GM19395 (cell line): Measurements from ENCODE around the gene HPSE2.

Experiments
- ATAC-seq: cut with Tn5 transposase; IDR thresholded peaks from one replicate; pipeline ENCODE4 v1.9.1; 2021; ENCODE audit warnings: mild to moderate bottlenecking, moderate library complexity; ENCODE audit not compliant: unreplicated experiment

The HPSE2 gene

GRCh38 chr10:98472196-98472595, 763.5 kb downstream of the HPSE2 start:
- ATAC-seq = no peak

GRCh38 chr10:98470850-98471249, 764.8 kb downstream of the HPSE2 start:
- no peak for ATAC-seq

- ATAC-seq = no peak
Measured at GRCh38 chr10:98469001-98469931, 766.4 kb downstream of the HPSE2 start.

GRCh38 chr10:98467506-98468318, 767.9 kb downstream of the HPSE2 start:
- ATAC-seq = peak; percentile 95

- peak; percentile 7 for ATAC-seq
Measured at GRCh38 chr10:98466861-98467505, 768.7 kb downstream of the HPSE2 start.

GRCh38 chr10:98465866-98466265, 769.8 kb downstream of the HPSE2 start:
- no peak for ATAC-seq

- no peak for ATAC-seq
Measured at GRCh38 chr10:98463976-98464754, 771.5 kb downstream of the HPSE2 start.

GRCh38 chr10:98463016-98463415, 772.6 kb downstream of the HPSE2 start:
- ATAC-seq = no peak

- no peak for ATAC-seq
Measured at GRCh38 chr10:98461500-98461842, 774.2 kb downstream of the HPSE2 start.

GRCh38 chr10:98460837-98461499, 774.7 kb downstream of the HPSE2 start:
- no peak for ATAC-seq

GRCh38 chr10:98458809-98459784, 776.6 kb downstream of the HPSE2 start:
- ATAC-seq = no peak

GRCh38 chr10:98457721-98458120, 777.9 kb downstream of the HPSE2 start:
- no peak for ATAC-seq

- ATAC-seq = no peak
Measured at GRCh38 chr10:98456686-98457482, 778.8 kb downstream of the HPSE2 start.

GRCh38 chr10:98456043-98456570, 779.5 kb downstream of the HPSE2 start:
- ATAC-seq = no peak

- ATAC-seq = no peak
Measured at GRCh38 chr10:98453729-98454128, 781.9 kb downstream of the HPSE2 start.

- no peak for ATAC-seq
Measured at GRCh38 chr10:98450618-98451017, 785.0 kb downstream of the HPSE2 start.

GRCh38 chr10:98449287-98449686, 786.4 kb downstream of the HPSE2 start:
- ATAC-seq = no peak

GRCh38 chr10:98446661-98447221, 788.9 kb downstream of the HPSE2 start, which contains the start of gene HPS1:
Gene HPS1 (minus strand): TSS chr10:98446935. CDS start chr10:98443240, 3,695 bp downstream.
- ATAC-seq = peak; percentile 89
